ENCODE data around the gene NSD1. TPM values are rescaled to one million over a fixed set of nuclear protein-coding genes. Genes with fewer than 3 reads are reported as not detected.

The NSD1 gene
- total RNA-seq: 100 to 1,000 TPM in 1 of 3 donors, 10 to 100 TPM in 2; 59.3 to 103 (median 69.7) TPM
- long read RNA-seq, donor 1, partial matches to known transcripts: 5 of 13 reads
- long read RNA-seq, donor 1, other reads (novel, unspliced or antisense): 8 of 13 reads
- long read RNA-seq, donor 2, partial matches to known transcripts: 4 of 12 reads
- long read RNA-seq, donor 2, other reads (novel, unspliced or antisense): 7 of 12 reads

GRCh38 chr5:177133096-177133852 lies at the start of gene NSD1:
Gene NSD1 (plus strand): TSS chr5:177133773. CDS start chr5:177135104, 1,331 bp downstream.
- peak; percentile 89 to 94 (median 92) for DNase-seq
- H3K4me1 ChIP-seq (ENCODE audit: low read depth): peaks cover 26% of the 10 kb centered on the region
- peak within 1 kb of the TSS; percentile 54 for H3K4me3 ChIP-seq
- ATAC-seq: peak; percentile 87
- no peaks in the 10 kb centered on the region for H3K9me3 ChIP-seq
- intact Hi-C loops (cut with DNase I, micrococcal nuclease): no loop called here
- H3K36me3 ChIP-seq (ENCODE audit: low read depth): no peaks in the 10 kb centered on the region
- no peak for TF ChIP-seq CTCF (IDR thresholded peaks at IDR 0.05)

GRCh38 chr5:177084175-177084574 lies 49.4 kb upstream of the NSD1 start:
- Histone ChIP-seq H3K4me3 (no peak overlapping the region), H3K4me1 (ENCODE audit: low read depth) (peaks cover 11% of the 10 kb centered on the region), H3K9me3 (no peaks in the 10 kb centered on the region), H3K36me3 (ENCODE audit: low read depth) (no peaks in the 10 kb centered on the region)
- DNase-seq: no peak
- TF ChIP-seq CTCF (IDR thresholded peaks at IDR 0.05): no peak
- intact Hi-C loops (cut with DNase I, micrococcal nuclease): no loop called here
- ATAC-seq: no peak

- TF ChIP-seq CTCF (IDR thresholded peaks at IDR 0.05): no peak
- ATAC-seq (peak; percentile 1), DNase-seq (no peak)
- no peaks in the 10 kb centered on the region for H3K9me3 ChIP-seq
- intact Hi-C loops (cut with DNase I, micrococcal nuclease): no loop called here
- H3K36me3 ChIP-seq (ENCODE audit: low read depth): no peaks in the 10 kb centered on the region
- no peak overlapping the region for H3K4me3 ChIP-seq
- peaks cover 30% of the 10 kb centered on the region for H3K4me1 ChIP-seq (ENCODE audit: low read depth)
These were observed 47.5 kb upstream of the NSD1 start for GRCh38 chr5:177085985-177086653.

- peak; percentile 89 to 94 (median 92) for DNase-seq
- peaks cover 37% of the 10 kb centered on the region for H3K4me1 ChIP-seq (ENCODE audit: low read depth)
- peak; percentile 88 for TF ChIP-seq CTCF (IDR thresholded peaks at IDR 0.05)
- no peaks in the 10 kb centered on the region for H3K9me3 ChIP-seq
- peak within 1 kb of the TSS; percentile 25 for H3K4me3 ChIP-seq
- H3K36me3 ChIP-seq (ENCODE audit: low read depth): no peaks in the 10 kb centered on the region
- intact Hi-C loops (cut with DNase I, micrococcal nuclease): no loop called here
- ATAC-seq: peak; percentile 85
These were observed 46.7 kb upstream of the NSD1 start, which contains the start of gene FGFR4 for GRCh38 chr5:177086654-177087397. Gene FGFR4 (plus strand): TSS chr5:177086915. CDS start chr5:177089603, 2,688 bp downstream.

- H3K4me1 ChIP-seq (ENCODE audit: low read depth): peaks cover 39% of the 10 kb centered on the region
- no peaks in the 10 kb centered on the region for H3K9me3 ChIP-seq
- no peaks in the 10 kb centered on the region for H3K36me3 ChIP-seq (ENCODE audit: low read depth)
- DNase-seq (peak in 1 of 3 donors; percentile 47), ATAC-seq (no peak)
- H3K4me3 ChIP-seq: peak overlapping the region; percentile 25
- TF ChIP-seq CTCF (IDR thresholded peaks at IDR 0.05): no peak
- intact Hi-C loops (cut with DNase I, micrococcal nuclease): no loop called here
These were observed 46.1 kb upstream of the NSD1 start for GRCh38 chr5:177087398-177088005.
